Activated CD8-positive, alpha-beta memory T cell treated with anti-CD3 and anti-CD28 coated beads, Interleukin-2, amount 10 ng/mL, durations not matched to agents 7 days and 5 days (primary cell): ENCODE data around the gene PDCD6IP. TPM values are rescaled to one million over a fixed set of nuclear protein-coding genes. Genes with fewer than 3 reads are reported as not detected.

ENCODE experiments used
- ATAC-seq: fragments of 150-1000 bp; cut with Tn5 transposase; one replicate; pipeline ENCODE4 v1.10.0; 2021; ENCODE audit warnings: moderate library complexity
- CTCF ChIA-PET: fragments of 350-600 bp; sonication (Branson Sonifier 250); formaldehyde crosslinking; loops from one replicate; lab custom pipeline; 2021; ENCODE audit warnings: antibody characterized with exemption; lab: Charles Lee
- DNase-seq: peaks from one replicate; pipeline ENCODE4 v3.0.0-alpha.2; 2020
- H3K27ac Mint-ChIP-seq: one replicate; pipeline ENCODE4 v1.8.0; 2021; ENCODE audit warnings: mild to moderate bottlenecking, mixed read lengths
- H3K27me3 Mint-ChIP-seq: one replicate; pipeline ENCODE4 v1.8.0; 2021; ENCODE audit warnings: mixed read lengths
- H3K36me3 Mint-ChIP-seq: one replicate; pipeline ENCODE4 v1.8.0; 2021; ENCODE audit warnings: mild to moderate bottlenecking, mixed read lengths
- H3K4me1 Mint-ChIP-seq: one replicate; pipeline ENCODE4 v1.8.0; 2021; ENCODE audit warnings: mixed read lengths
- H3K4me3 Mint-ChIP-seq: one replicate; pipeline ENCODE4 v1.8.0; 2021; ENCODE audit warnings: mild to moderate bottlenecking, moderate library complexity, mixed read lengths
- H3K9me3 Mint-ChIP-seq: one replicate; pipeline ENCODE4 v1.8.0; 2022; ENCODE audit warnings: low read depth, mixed read lengths
- total RNA-seq, 2 experiments: library from RNA; stranded (reverse); gene quantifications; one replicate each; pipeline ENCODE4 v1.2.3, GENCODE V29; 2021

Gene PDCD6IP
- total RNA-seq, 2 experiments from 2014 or later, result 183 to 208 TPM

GRCh38 chr3:33895658-33896057 lies 97.2 kb downstream of the PDCD6IP start:
- ATAC-seq, result no peak
- H3K27me3 Mint-ChIP-seq, result no peaks in the 10 kb centered on the region
- H3K27ac Mint-ChIP-seq, result no peak overlapping the region
- no peak for DNase-seq
- no peak overlapping the region for H3K4me3 Mint-ChIP-seq
- H3K36me3 Mint-ChIP-seq, result no peaks in the 10 kb centered on the region
- no peaks in the 10 kb centered on the region for H3K4me1 Mint-ChIP-seq
- CTCF ChIA-PET, result no interaction called here
- H3K9me3 Mint-ChIP-seq, result no peaks in the 10 kb centered on the region

- Mint-ChIP-seq H3K4me1 (no peaks in the 10 kb centered on the region), H3K27me3 (no peaks in the 10 kb centered on the region), H3K36me3 (no peaks in the 10 kb centered on the region), H3K9me3 (no peaks in the 10 kb centered on the region), H3K27ac (no peak overlapping the region), H3K4me3 (no peak overlapping the region)
- CTCF ChIA-PET, result no interaction called here
- ATAC-seq, result no peak
- DNase-seq, result no peak
Observed at GRCh38 chr3:33897306-33897705, 98.9 kb downstream of the PDCD6IP start.

GRCh38 chr3:33898901-33899300 lies 100.5 kb downstream of the PDCD6IP start:
- DNase-seq, result no peak
- Mint-ChIP-seq H3K27ac (no peak overlapping the region), H3K4me3 (no peak overlapping the region), H3K36me3 (no peaks in the 10 kb centered on the region), H3K27me3 (no peaks in the 10 kb centered on the region), H3K9me3 (no peaks in the 10 kb centered on the region), H3K4me1 (no peaks in the 10 kb centered on the region)
- no peak for ATAC-seq
- CTCF ChIA-PET, result interaction anchor here (1.5 kb wide), 1 partner anchor 17 kb away, joined by 3 read pairs; no protein-coding TSS in a partner anchor

GRCh38 chr3:33900440-33900808 lies 102.0 kb downstream of the PDCD6IP start:
- Mint-ChIP-seq H3K36me3 (no peaks in the 10 kb centered on the region), H3K27me3 (no peaks in the 10 kb centered on the region), H3K27ac (no peak overlapping the region), H3K4me1 (no peaks in the 10 kb centered on the region), H3K4me3 (no peak overlapping the region), H3K9me3 (no peaks in the 10 kb centered on the region)
- CTCF ChIA-PET, result interaction anchor here (1.5 kb wide), 1 partner anchor 15 kb away, joined by 3 read pairs; no protein-coding TSS in a partner anchor
- peak; percentile 9 for DNase-seq
- ATAC-seq, result no peak

GRCh38 chr3:33900809-33901505 lies 102.5 kb downstream of the PDCD6IP start:
- DNase-seq (peak; percentile 14), ATAC-seq (no peak)
- Mint-ChIP-seq H3K27me3 (no peaks in the 10 kb centered on the region), H3K9me3 (no peaks in the 10 kb centered on the region), H3K4me1 (no peaks in the 10 kb centered on the region), H3K27ac (no peak overlapping the region), H3K36me3 (no peaks in the 10 kb centered on the region), H3K4me3 (no peak overlapping the region)
- CTCF ChIA-PET, result no interaction called here

GRCh38 chr3:33901862-33902563 lies 103.6 kb downstream of the PDCD6IP start:
- H3K4me1 Mint-ChIP-seq, result no peaks in the 10 kb centered on the region
- H3K9me3 Mint-ChIP-seq, result no peaks in the 10 kb centered on the region
- H3K27ac Mint-ChIP-seq, result no peak overlapping the region
- H3K36me3 Mint-ChIP-seq, result no peaks in the 10 kb centered on the region
- ATAC-seq (no peak), DNase-seq (no peak)
- H3K4me3 Mint-ChIP-seq, result no peak overlapping the region
- no peaks in the 10 kb centered on the region for H3K27me3 Mint-ChIP-seq
- CTCF ChIA-PET, result no interaction called here

GRCh38 chr3:33904730-33905129 lies 106.3 kb downstream of the PDCD6IP start:
- no peak for DNase-seq
- Mint-ChIP-seq H3K27me3 (peaks cover under 1% of the 10 kb centered on the region), H3K27ac (no peak overlapping the region), H3K4me1 (no peaks in the 10 kb centered on the region), H3K4me3 (no peak overlapping the region), H3K36me3 (no peaks in the 10 kb centered on the region), H3K9me3 (no peaks in the 10 kb centered on the region)
- ATAC-seq, result no peak
- CTCF ChIA-PET, result no interaction called here

- H3K9me3 Mint-ChIP-seq, result no peaks in the 10 kb centered on the region
- DNase-seq (no peak), ATAC-seq (no peak)
- peaks cover 9% of the 10 kb centered on the region for H3K27me3 Mint-ChIP-seq
- no peaks in the 10 kb centered on the region for H3K36me3 Mint-ChIP-seq
- CTCF ChIA-PET, result no interaction called here
- no peak overlapping the region for H3K27ac Mint-ChIP-seq
- H3K4me3 Mint-ChIP-seq, result no peak overlapping the region
- H3K4me1 Mint-ChIP-seq, result no peaks in the 10 kb centered on the region
Observed at GRCh38 chr3:33908250-33908851, 109.9 kb downstream of the PDCD6IP start.

- CTCF ChIA-PET, result no interaction called here
Observed at GRCh38 chr3:33909547-33909946, 111.1 kb downstream of the PDCD6IP start.

GRCh38 chr3:33910031-33910430 lies 111.6 kb downstream of the PDCD6IP start:
- Mint-ChIP-seq H3K4me1 (no peaks in the 10 kb centered on the region), H3K27me3 (peaks cover 9% of the 10 kb centered on the region), H3K9me3 (no peaks in the 10 kb centered on the region), H3K4me3 (no peak overlapping the region), H3K36me3 (no peaks in the 10 kb centered on the region), H3K27ac (no peak overlapping the region)
- DNase-seq (no peak), ATAC-seq (no peak)
- CTCF ChIA-PET, result no interaction called here

More at GRCh38 chr3:33909547-33909946, 111.1 kb downstream of the PDCD6IP start:
- H3K27me3 Mint-ChIP-seq, result peaks cover 9% of the 10 kb centered on the region
- DNase-seq (no peak), ATAC-seq (no peak)
- no peaks in the 10 kb centered on the region for H3K9me3 Mint-ChIP-seq
- H3K27ac Mint-ChIP-seq, result no peak overlapping the region
- no peaks in the 10 kb centered on the region for H3K4me1 Mint-ChIP-seq
- H3K36me3 Mint-ChIP-seq, result no peaks in the 10 kb centered on the region
- no peak overlapping the region for H3K4me3 Mint-ChIP-seq

GRCh38 chr3:33911525-33912322 lies 113.3 kb downstream of the PDCD6IP start:
- Mint-ChIP-seq H3K4me1 (no peaks in the 10 kb centered on the region), H3K9me3 (no peaks in the 10 kb centered on the region), H3K27ac (no peak overlapping the region), H3K27me3 (peaks cover 14% of the 10 kb centered on the region), H3K4me3 (no peak overlapping the region), H3K36me3 (no peaks in the 10 kb centered on the region)
- CTCF ChIA-PET, result no interaction called here
- DNase-seq (no peak), ATAC-seq (no peak)

GRCh38 chr3:33914212-33914611 lies 115.8 kb downstream of the PDCD6IP start:
- ATAC-seq (no peak), DNase-seq (no peak)
- CTCF ChIA-PET, result no interaction called here
- Mint-ChIP-seq H3K4me3 (no peak overlapping the region), H3K27ac (no peak overlapping the region), H3K36me3 (no peaks in the 10 kb centered on the region), H3K27me3 (peaks cover 14% of the 10 kb centered on the region), H3K4me1 (no peaks in the 10 kb centered on the region), H3K9me3 (no peaks in the 10 kb centered on the region)

GRCh38 chr3:33914731-33915379 lies 116.4 kb downstream of the PDCD6IP start:
- DNase-seq, result no peak
- ATAC-seq, result no peak
- peaks cover 12% of the 10 kb centered on the region for H3K27me3 Mint-ChIP-seq
- H3K4me1 Mint-ChIP-seq, result no peaks in the 10 kb centered on the region
- H3K27ac Mint-ChIP-seq, result no peak overlapping the region
- CTCF ChIA-PET, result no interaction called here
- no peak overlapping the region for H3K4me3 Mint-ChIP-seq
- no peaks in the 10 kb centered on the region for H3K36me3 Mint-ChIP-seq
- H3K9me3 Mint-ChIP-seq, result no peaks in the 10 kb centered on the region
